GM18505 (cell line): ENCODE results near the gene NSG1.

Experiments
- ATAC-seq: cut with Tn5 transposase; IDR thresholded peaks from one replicate; pipeline ENCODE4 v1.9.1; 2021; ENCODE audit not compliant: unreplicated experiment
- POLR2A ChIP-seq: IDR thresholded peaks from 4 replicates; pipeline ENCODE4 v1.6.1; 2011; ENCODE audit warnings: borderline replicate concordance; ENCODE audit not compliant: insufficient read depth, insufficient read length; ENCODE audit errors: extremely low read depth

The NSG1 gene

DNA sequence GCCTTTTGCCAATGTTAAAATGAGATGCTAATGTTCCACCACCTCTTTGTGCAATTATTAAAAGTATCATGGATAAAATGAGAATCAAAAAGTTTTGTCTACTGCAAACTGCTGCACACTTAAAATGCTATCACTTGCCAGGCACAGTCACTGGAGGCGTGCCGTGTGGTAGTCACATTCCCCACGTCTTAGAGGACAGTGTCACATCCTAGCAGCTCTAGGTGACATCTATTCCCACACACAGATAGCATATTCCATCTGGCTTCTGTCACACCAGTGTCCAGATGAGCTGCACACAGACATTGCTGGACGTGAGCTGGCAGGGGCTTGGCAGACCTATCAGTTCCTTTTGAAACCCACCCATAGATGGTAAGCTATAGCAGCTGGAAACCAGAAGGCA is 47.0 kb downstream of the NSG1 start:
- TF ChIP-seq POLR2A = no peak
- ATAC-seq = no peak

DNA sequence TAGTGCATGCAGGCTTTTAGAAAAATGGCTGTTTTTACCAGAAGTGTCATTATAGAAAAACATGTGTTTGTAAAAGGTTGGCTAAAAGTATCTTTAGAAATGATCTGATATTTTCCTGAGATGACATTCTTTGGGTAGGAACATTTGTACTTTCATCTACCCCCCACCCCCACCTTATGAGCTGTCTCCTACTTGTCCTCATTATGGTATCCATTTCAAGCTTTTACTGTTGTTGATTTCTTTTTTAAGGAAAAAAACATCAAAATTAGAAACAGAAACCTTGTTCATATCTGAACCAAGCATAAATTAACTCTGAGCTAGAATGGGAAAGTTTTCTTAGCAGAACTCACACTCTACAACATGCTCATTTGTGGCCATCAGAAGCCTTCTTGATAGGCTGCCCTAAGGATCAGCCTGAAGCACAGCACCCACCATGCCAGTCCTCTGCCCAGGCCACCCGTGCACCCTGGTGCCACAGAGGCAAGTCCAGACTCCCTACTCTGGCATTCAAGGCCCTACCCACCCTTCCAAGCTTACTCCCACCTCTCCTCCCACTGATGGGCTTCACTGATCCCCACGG is 49.4 kb downstream of the NSG1 start:
- ATAC-seq = no peak

GRCh38 chr4:4437798-4438470 is 51.0 kb downstream of the NSG1 start:
- ATAC-seq = no peak
- no peak for TF ChIP-seq POLR2A

More for the DNA sequence above, 49.4 kb downstream of the NSG1 start:
- TF ChIP-seq POLR2A = no peak

GRCh38 chr4:4438891-4439290 is 52.0 kb downstream of the NSG1 start:
- no peak for ATAC-seq
- TF ChIP-seq POLR2A = no peak

- no peak for ATAC-seq
- no peak for TF ChIP-seq POLR2A
Measured at GRCh38 chr4:4439782-4440181, 52.9 kb downstream of the NSG1 start.

- TF ChIP-seq POLR2A = no peak
- no peak for ATAC-seq
Measured at GRCh38 chr4:4440333-4441061, 53.6 kb downstream of the NSG1 start.

GRCh38 chr4:4443821-4444220 is 56.9 kb downstream of the NSG1 start:
- TF ChIP-seq POLR2A = no peak
- no peak for ATAC-seq

GRCh38 chr4:4446434-4446833 is 59.5 kb downstream of the NSG1 start:
- no peak for TF ChIP-seq POLR2A
- ATAC-seq = no peak

DNA sequence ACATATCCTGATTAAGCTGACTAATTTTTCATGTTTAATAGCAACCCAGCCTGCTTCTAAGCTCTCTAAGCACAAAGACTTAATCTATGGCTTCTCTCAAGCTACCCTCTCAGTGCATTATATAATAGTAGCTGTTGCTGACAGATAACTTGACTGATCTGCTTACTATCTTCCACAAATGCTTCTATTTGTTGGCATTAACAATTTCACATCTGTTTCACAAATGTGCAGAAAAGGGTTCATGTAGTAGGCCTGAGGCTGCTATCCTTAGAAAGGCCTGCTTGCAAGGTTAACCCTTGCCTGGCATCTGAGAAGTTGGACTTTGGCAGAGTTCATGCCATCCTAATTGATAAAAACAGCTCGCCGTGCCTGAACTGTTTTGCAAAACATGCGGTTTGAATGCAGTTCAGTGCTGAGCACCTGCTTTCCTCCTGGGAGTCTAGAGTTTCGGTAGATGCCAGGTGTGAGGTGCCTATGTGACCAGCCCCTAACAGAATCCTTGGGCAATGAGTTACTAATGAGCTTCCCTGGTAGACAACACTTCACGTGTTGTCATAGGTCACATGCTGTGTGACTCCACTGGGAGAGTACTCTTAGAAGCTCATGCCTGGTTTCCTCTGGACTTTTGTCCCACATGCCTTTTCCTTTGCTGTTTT is 68.4 kb downstream of the NSG1 start:
- no peak for TF ChIP-seq POLR2A
- peak; percentile 71 for ATAC-seq

DNA sequence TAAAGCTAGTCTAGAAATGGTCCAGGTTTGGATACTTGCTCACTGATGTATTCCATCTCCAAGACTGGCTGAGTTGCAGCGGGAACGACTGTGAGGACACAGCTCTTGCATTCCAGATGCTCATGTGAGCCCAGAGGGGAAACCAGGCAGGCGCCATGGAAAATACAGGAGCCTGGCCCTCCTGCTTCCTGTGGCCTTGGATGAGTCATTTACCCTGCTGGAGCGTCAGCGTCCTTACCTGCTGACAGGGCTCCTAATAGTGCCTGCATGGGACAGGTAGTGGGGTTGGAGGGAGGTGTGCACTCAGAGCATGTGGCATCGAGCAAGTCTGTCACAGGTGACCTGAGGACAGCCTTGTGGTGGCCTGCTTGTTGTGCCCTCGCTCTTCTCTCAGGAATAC is 69.4 kb downstream of the NSG1 start:
- no peak for ATAC-seq
- no peak for TF ChIP-seq POLR2A

DNA sequence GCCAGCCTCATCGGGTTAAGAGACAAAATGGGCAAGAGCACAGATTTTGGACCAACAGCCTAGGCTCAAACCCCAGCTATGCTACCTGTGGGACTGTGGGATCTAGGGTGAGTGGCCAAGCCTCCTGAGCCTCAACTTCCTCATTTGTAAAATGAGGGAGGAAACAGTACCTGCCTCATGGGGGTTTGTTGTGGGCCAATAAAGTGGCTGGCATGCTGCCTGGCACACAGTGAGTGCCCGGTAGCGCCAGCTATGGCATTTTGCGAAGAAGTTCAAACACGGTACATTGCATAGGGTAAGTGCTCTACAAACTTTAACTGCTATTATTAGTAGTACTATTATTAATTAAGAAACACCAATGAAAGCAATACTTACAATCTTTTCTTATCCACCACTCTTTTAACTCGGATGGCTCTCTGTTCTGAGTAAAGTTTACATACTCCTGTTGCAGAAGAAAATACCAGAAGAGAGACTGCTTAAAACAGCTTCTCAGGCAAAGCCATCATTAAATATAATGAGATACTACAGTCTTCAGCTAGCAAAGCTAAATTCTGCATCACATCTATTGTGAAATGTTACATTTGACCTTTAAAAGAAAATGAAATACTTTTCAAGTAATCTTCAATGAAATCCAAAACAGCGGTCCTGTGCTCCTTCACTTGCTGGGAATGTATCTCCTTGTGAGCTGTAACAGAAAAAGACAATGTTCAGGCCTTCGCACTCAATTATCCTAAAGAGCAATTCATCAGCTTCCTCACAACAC is 70.1 kb downstream of the NSG1 start:
- no peak for TF ChIP-seq POLR2A
- ATAC-seq = no peak

- ATAC-seq = no peak
- TF ChIP-seq POLR2A = no peak
Measured at GRCh38 chr4:4457803-4458553, 71.1 kb downstream of the NSG1 start.
